ENCODE data around the gene GPR15LG.

DNA sequence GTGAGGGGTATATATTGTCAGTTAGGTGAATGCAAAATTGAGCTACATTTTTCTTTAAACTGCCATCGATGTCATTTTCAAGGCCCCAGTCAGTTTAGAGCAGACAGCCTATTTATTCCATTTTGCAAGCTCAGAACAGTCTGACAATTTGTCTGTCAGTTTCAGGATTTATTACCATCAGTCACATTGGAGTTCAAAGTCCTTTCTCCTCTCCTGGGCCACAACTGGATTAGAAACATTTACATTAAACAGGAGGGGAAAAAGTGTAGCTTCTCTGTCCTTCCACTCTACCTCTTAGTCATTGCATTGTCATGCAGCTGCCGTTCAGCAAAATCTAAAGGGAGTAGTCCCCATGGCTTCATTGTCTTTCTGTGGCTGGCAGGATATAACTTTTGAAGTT lies 37.8 kb upstream of the GPR15LG start:
- TF ChIP-seq POLR2AphosphoS5 (IDR thresholded peaks at IDR 0.05; ENCODE audit: borderline replicate concordance, low read depth, low read length) (no peak), EZH2 (IDR thresholded peaks at IDR 0.05) (no peak), FOXP2 (optimal IDR thresholded peaks at IDR 0.05; ENCODE audit: control extremely low read depth, extremely low read length, insufficient read depth) (no peak)
